ENCODE data around the gene PUSL1. TPM values are rescaled to one million over a fixed set of nuclear protein-coding genes. Genes with fewer than 3 reads are reported as not detected.

Gene PUSL1
- polyA plus RNA-seq, 1 donor (not counting 4 experiments of a cell fraction or from before 2014, with no cell fraction given), result 11.4 TPM

DNA sequence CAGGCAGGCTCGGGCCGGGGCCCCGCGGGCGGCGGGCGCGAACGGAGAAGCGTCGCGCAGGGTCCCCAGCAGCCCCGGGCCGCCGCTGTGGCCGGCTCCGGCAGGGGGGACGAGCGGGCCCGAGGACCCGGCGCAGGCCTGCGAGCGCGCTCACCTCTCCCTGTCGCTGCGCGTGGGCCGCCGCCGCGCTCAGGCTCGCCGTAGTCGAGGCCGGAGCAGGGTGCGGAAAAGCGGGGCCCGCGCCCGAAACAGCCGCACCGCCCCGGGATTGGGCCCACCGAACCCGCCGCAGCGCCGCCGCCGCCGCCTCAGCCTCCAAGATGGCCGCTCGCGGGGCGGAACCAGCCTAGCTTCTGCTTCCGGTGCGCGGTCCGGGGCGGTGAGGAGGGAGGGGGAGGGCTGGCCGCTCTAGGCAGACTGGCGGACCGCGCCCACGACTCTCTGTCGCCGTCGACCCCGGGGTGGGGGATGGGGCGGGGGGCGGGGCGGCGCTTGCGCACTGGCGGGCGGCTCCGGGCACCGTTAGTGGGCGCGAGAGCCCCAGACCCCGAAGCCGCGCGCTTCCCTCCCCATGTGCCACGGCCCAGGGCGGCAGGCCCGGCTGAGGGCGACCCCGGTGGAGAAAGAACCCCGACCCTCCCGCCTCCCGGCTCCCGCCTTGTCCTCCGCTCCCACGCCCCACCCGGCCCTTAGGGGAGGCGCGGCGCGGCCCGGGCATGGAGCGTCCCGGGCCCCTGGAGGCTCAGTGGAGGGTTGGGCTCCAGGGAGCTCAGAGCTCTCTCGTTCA is 34.7 kb upstream of the PUSL1 start, which contains the start of gene UBE2J2:
TSS of gene UBE2J2 (minus strand) at position 343 of the 787 bp plus-strand sequence. CDS start 5,862 bp downstream, outside the sequence.
- Histone ChIP-seq H3K27ac (ENCODE audit: control insufficient read depth, insufficient read depth, low read length) (peak within 1 kb of the TSS; percentile 76), H3K27me3 (ENCODE audit: control insufficient read depth, extremely low read depth, insufficient read depth, low read length) (no peaks in the 10 kb centered on the region), H3K9me3 (ENCODE audit: control insufficient read depth, low read depth, low read length) (no peaks in the 10 kb centered on the region), H3K9ac (ENCODE audit: control insufficient read depth, extremely low read depth, insufficient read depth, low read length) (peak within 1 kb of the TSS; percentile 91), H3K4me1 (ENCODE audit: control insufficient read depth, extremely low read depth, insufficient read depth, low read length) (peaks cover 31% of the 10 kb centered on the region), H3K9me1 (ENCODE audit: control insufficient read depth, extremely low read depth, insufficient read depth, low read length) (peaks cover 7% of the 10 kb centered on the region), H3K36me3 (ENCODE audit: control insufficient read depth in 2 of 2, extremely low read depth in 1 of 2, insufficient read depth in 2 of 2, low read length in 2 of 2) (peaks cover 7 to 12% of the 10 kb centered on the region in 2 experiments), H4K20me1 (ENCODE audit: control insufficient read depth, extremely low read depth, insufficient read depth, low read length) (peaks cover 19% of the 10 kb centered on the region), H2AFZ (ENCODE audit: control insufficient read depth, low read length) (peak within 1 kb of the TSS; percentile 76), H3K4me3 (ENCODE audit: control insufficient read depth in 2 of 3, extremely low read depth in 1 of 3, insufficient read depth in 2 of 3, low read depth in 1 of 3, low read length in 3 of 3) (peak within 1 kb of the TSS; percentile 64 to 98 (median 92)), H3K4me2 (ENCODE audit: control insufficient read depth, extremely low read depth, insufficient read depth, low read depth, low read length) (peak within 1 kb of the TSS; percentile 100), H3K79me2 (ENCODE audit: control insufficient read depth, insufficient read depth, low read length) (peaks cover 44% of the 10 kb centered on the region)
- FAIRE-seq (no peak), DNase-seq (ENCODE audit: low read depth, low spot score) (no peak)
- TF ChIP-seq EZH2 (IDR thresholded peaks at IDR 0.05; ENCODE audit: low read length) (no peak), CTCF (optimal IDR thresholded peaks at IDR 0.05 in 1 of 3, IDR thresholded peaks at IDR 0.05 in 1 of 3, conservative IDR thresholded peaks at IDR 0.05 in 1 of 3; ENCODE audit: extremely low read depth in 1 of 3, insufficient read depth in 2 of 3, low read length in 3 of 3) (no peak)
- dilution Hi-C loops (cut with MboI; ENCODE audit: extremely low pct_ligation_motif_present, low sequenced_read_pairs), result no loop called here

DNA sequence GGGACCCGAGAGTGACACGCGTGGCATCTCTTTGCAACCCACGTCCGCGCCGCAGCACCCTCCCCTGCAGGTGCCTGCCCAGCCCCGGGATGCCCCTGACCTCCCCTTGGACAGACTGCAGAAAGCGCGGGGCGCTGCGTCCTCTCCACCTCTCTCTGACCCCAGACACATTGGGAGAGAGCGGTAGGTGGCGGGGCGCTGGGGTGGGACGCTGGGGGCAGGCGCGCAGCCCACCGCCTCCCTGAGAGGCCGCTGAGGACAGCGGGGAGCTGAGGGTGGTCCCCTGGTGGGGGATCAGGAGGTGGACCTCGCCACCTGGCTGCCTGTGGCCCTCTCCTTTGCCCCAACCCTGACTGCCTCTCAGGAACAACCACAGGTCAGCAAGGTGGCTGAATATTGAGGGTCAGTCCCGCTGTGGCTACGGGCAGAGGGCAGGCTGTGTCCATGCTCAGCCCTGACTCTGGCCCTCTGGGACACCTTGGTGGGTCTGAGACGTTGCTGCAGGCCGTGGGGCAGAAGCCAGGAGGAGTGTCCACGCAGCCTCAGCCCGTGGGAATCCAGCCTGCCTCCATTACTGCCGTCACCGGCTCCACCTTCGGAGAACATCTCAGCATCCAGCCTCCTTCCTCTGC is 34.0 kb upstream of the PUSL1 start:
- Histone ChIP-seq H2AFZ (ENCODE audit: control insufficient read depth, low read length) (peak overlapping the region; percentile 76), H3K27ac (ENCODE audit: control insufficient read depth, insufficient read depth, low read length) (peak overlapping the region; percentile 31), H3K9me3 (ENCODE audit: control insufficient read depth, low read depth, low read length) (no peaks in the 10 kb centered on the region), H3K4me2 (ENCODE audit: control insufficient read depth, extremely low read depth, insufficient read depth, low read depth, low read length) (peak overlapping the region; percentile 74), H3K4me1 (ENCODE audit: control insufficient read depth, extremely low read depth, insufficient read depth, low read length) (peaks cover 31% of the 10 kb centered on the region), H3K9me1 (ENCODE audit: control insufficient read depth, extremely low read depth, insufficient read depth, low read length) (peaks cover 7% of the 10 kb centered on the region), H4K20me1 (ENCODE audit: control insufficient read depth, extremely low read depth, insufficient read depth, low read length) (peaks cover 19% of the 10 kb centered on the region), H3K27me3 (ENCODE audit: control insufficient read depth, extremely low read depth, insufficient read depth, low read length) (no peaks in the 10 kb centered on the region), H3K79me2 (ENCODE audit: control insufficient read depth, insufficient read depth, low read length) (peaks cover 41% of the 10 kb centered on the region), H3K9ac (ENCODE audit: control insufficient read depth, extremely low read depth, insufficient read depth, low read length) (peak overlapping the region; percentile 63), H3K4me3 (ENCODE audit: control insufficient read depth in 2 of 3, extremely low read depth in 1 of 3, insufficient read depth in 2 of 3, low read depth in 1 of 3, low read length in 3 of 3) (peak overlapping the region; percentile 63 to 73 (median 64)), H3K36me3 (ENCODE audit: control insufficient read depth in 2 of 2, extremely low read depth in 1 of 2, insufficient read depth in 2 of 2, low read length in 2 of 2) (peaks cover 7 to 12% of the 10 kb centered on the region in 2 experiments)
- dilution Hi-C loops (cut with MboI; ENCODE audit: extremely low pct_ligation_motif_present, low sequenced_read_pairs), result no loop called here
- TF ChIP-seq CTCF (optimal IDR thresholded peaks at IDR 0.05 in 1 of 3, IDR thresholded peaks at IDR 0.05 in 1 of 3, conservative IDR thresholded peaks at IDR 0.05 in 1 of 3; ENCODE audit: extremely low read depth in 1 of 3, insufficient read depth in 2 of 3, low read length in 3 of 3) (no peak), EZH2 (IDR thresholded peaks at IDR 0.05; ENCODE audit: low read length) (no peak)
- FAIRE-seq (no peak), DNase-seq (ENCODE audit: low read depth, low spot score) (no peak)

Measured in keratinocyte (primary cell).